IPS DF 6.9 (cell line): ENCODE data around the gene CLK2.
"Not testable (repeated sequence)": the region's sequence is repeated elsewhere in the genome, so short reads cannot be mapped to it uniquely, and the experiment has no call there.

Experiments used
- DNase-seq: peaks from one replicate; pipeline ENCODE4 v3.0.0-alpha.2; 2013; ENCODE audit warnings: low read depth, low spot score
- H3K27ac ChIP-seq: one replicate; pipeline ENCODE4 v1.5.1; 2013; ENCODE audit warnings: low read length, control low read depth
- H3K27me3 ChIP-seq: 2 replicates; pipeline ENCODE4 v1.6.1; 2013; ENCODE audit warnings: mild to moderate bottlenecking, low read length; ENCODE audit not compliant: control insufficient read depth, insufficient read depth
- H3K36me3 ChIP-seq: 2 replicates; pipeline ENCODE4 v1.6.1; 2013; ENCODE audit warnings: low read length; ENCODE audit not compliant: control insufficient read depth, insufficient read depth
- H3K4me1 ChIP-seq: 2 replicates; pipeline ENCODE4 v1.6.1; 2013; ENCODE audit warnings: low read length; ENCODE audit not compliant: control insufficient read depth, insufficient read depth
- H3K4me3 ChIP-seq: 2 replicates; pipeline ENCODE4 v1.5.1; 2013; ENCODE audit warnings: mild to moderate bottlenecking, low read length
- H3K9me3 ChIP-seq: 2 replicates; pipeline ENCODE4 v1.6.1; 2013; ENCODE audit warnings: low read length, inconsistent platforms; ENCODE audit not compliant: control insufficient read depth, insufficient read depth
- WGBS: extraction: QIAGEN DNeasy Blood & Tissue Kit; methylation state at CpG from one replicate; pipeline ENCODE4 v1.1.7; 2013; ENCODE audit warnings: mixed read lengths, missing lambda C conversion rate; ENCODE audit not compliant: insufficient read length, insufficient coverage; 5-methylcytosine and 5-hydroxymethylcytosine counted together

CLK2 gene

DNA sequence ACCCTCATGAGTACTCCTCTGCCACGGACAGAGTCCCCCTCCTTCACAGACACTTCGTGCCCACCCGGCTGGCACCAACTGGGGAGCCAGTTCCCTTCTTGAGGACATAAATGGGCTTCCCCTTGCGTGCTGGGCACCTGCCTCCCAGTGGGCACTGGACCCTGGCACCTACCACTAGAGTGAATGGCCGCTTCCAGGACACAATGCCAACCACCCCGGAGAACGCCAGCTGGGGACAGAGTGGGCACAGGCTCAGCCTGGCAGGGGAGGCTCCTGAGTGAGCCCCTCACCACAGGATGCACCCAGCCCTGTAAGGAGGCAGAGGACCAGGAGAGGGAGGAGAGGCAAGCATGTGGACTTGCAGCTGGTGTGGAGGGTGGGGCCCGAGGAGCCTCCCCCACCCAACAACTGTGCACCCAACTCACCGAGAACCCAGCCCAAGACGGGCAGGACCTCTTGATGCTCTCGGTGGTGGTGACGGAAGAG is 19.0 kb downstream of the CLK2 start:
- Histone ChIP-seq H3K36me3 (no peaks in the 10 kb centered on the region; the same call in 1 of the 2 replicates), H3K4me1 (peaks cover 7% of the 10 kb centered on the region), H3K27me3 (no peaks in the 10 kb centered on the region), H3K27ac (no peak overlapping the region), H3K4me3 (peak overlapping the region; percentile 65; the same call in 1 of the 2 replicates), H3K9me3 (no peaks in the 10 kb centered on the region)
- no CpG with 5 or more reads among the region's 12 CpGs for WGBS
- no peak for DNase-seq

DNA sequence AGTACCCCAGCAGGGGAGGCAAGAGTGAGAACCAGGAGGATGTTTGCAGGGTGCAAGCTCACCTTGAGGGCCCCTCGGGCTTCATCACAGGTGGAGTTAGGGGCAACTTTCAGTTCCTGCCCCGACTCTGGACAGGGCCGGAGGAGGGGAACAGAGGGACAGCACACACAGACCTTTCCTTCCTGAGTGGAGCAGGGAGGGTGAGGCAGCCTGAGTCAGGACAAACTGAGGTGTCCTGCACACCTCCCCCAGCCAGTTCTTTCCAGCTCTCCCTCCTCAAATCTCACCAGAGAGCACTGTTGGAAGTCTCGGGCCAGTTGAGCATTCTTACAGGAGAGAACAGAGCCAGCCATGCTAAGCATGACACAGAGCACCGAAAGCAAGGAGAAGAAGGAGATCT is 19.5 kb downstream of the CLK2 start:
- H3K4me1 ChIP-seq = peaks cover 7% of the 10 kb centered on the region
- no CpG with 5 or more reads among the region's 5 CpGs for WGBS
- H3K27ac ChIP-seq = no peak overlapping the region
- no peaks in the 10 kb centered on the region; the same call in 1 of the 2 replicates for H3K36me3 ChIP-seq
- no peak for DNase-seq
- no peak overlapping the region for H3K4me3 ChIP-seq
- H3K9me3 ChIP-seq = no peaks in the 10 kb centered on the region
- H3K27me3 ChIP-seq = no peaks in the 10 kb centered on the region

DNA sequence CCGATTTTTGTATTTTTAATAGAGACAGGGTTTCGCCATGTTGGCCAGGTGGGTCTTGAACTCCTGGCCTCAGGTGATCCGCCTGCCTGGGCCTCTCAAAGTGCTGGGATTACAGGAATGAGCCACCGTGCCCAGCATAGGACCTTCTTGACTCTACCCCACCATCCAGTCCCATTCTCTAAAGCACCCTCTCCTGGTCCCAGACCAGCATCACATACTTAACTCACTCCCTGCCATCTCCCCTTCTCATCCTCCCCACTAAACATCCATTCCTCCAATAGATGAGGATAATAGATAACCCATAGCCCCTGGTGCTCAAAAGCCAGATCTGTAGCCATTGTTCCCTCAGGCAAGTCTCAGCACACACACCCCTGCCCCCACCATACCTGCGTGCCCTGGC is 20.1 kb downstream of the CLK2 start:
- no peaks in the 10 kb centered on the region for H3K27me3 ChIP-seq
- no peak overlapping the region for H3K27ac ChIP-seq
- WGBS = no CpG with 5 or more reads among the region's 5 CpGs
- H3K4me1 ChIP-seq = peaks cover 7% of the 10 kb centered on the region
- no peak overlapping the region for H3K4me3 ChIP-seq
- no peak for DNase-seq
- H3K9me3 ChIP-seq = no peaks in the 10 kb centered on the region
- H3K36me3 ChIP-seq = no peaks in the 10 kb centered on the region; the same call in none of the 2 replicates

DNA sequence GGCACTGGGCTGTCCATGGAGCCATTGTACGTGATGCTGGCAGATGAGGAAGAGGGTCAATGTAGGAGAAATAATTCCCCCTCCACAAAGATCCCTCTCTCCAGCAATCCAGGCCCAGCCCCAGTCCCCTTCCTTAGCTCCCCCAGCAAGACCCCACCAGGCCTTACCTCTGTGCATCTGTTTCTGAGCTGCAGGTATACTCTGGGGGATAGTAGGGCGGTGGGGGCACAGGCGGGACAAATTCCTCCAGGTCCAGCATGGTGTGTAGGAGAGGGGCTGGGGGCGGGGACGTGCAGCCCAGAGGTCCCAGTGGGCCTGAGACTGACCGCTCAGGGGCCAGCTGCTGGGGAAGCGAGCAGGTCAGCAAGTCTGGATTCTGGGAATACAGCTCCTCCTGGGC is 21.7 kb downstream of the CLK2 start:
- Histone ChIP-seq H3K36me3 (peaks cover 4% of the 10 kb centered on the region), H3K27ac (no peak overlapping the region), H3K4me3 (no peak overlapping the region), H3K9me3 (no peaks in the 10 kb centered on the region), H3K4me1 (peaks cover 7% of the 10 kb centered on the region), H3K27me3 (no peaks in the 10 kb centered on the region)
- no CpG with 5 or more reads among the region's 7 CpGs for WGBS
- DNase-seq = no peak

DNA sequence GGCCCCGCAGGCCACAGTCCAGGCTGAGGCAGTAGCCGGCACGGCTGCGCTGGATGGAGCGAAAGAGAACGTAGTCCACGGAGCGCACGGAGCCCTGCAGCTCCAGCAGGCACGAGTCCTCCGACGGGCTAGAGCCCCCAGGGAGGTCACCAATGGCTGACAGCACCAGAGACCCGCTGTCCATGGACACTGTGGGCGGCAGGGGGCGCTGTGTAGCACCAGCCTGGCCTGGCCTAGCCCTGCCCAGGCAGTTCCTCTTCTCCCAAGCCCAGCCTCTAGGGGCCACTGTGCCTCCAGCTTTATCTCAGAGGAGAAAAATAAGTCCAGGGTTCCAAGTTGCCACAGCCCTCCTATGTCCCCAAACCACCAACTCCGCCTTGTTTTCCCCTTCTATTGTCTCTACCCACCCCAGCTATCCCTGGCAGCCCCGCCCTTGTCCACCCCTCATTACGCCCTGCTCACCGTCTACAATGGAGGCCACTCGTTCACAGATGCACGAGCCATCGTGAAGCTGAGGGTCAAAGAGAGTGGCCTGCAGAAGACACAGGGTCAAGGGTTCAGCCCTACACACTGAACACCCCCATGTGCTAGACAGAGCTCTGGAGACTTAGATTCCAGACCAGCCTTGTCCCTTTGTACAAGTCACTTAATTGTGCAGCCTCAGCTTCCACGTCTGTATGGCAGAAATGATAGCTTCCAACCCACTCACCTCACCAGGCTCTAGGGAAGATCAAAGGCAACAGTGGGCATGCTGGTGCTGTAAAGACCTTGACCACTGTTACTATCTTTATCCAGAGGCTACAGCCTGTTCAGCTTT is 22.5 kb downstream of the CLK2 start:
- WGBS = no CpG with 5 or more reads among the region's 23 CpGs
- Histone ChIP-seq H3K27me3 (no peaks in the 10 kb centered on the region), H3K27ac (no peak overlapping the region), H3K9me3 (no peaks in the 10 kb centered on the region), H3K4me1 (peaks cover 7% of the 10 kb centered on the region), H3K36me3 (peaks cover 4% of the 10 kb centered on the region), H3K4me3 (peak overlapping the region; percentile 29; the same call in 1 of the 2 replicates)
- DNase-seq = no peak

DNA sequence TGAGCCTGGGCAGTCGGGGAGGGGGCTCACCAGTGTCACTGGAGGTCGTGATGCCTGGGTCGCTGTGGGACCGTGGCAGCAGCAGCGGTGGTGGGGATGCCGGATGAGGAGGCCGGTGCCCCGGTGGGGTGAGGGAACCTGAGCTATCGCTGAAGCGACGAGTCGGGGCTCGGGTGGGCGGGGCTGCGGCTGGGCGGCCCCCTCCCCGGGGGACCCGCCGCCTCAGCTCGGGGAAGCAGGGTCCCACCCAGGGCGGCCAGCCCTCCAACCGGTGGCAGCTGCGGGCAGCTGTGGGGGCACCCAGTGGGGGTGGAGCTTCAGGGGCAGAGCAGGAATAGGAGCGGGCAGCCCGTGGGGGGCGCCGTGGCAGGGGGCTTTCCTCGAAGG is 23.1 kb downstream of the CLK2 start:
- no peak for DNase-seq
- Histone ChIP-seq H3K9me3 (no peaks in the 10 kb centered on the region), H3K4me1 (peaks cover 7% of the 10 kb centered on the region), H3K27ac (no peak overlapping the region), H3K27me3 (no peaks in the 10 kb centered on the region), H3K4me3 (peak overlapping the region; percentile 29; the same call in 1 of the 2 replicates), H3K36me3 (peaks cover 4% of the 10 kb centered on the region)
- WGBS = no CpG with 5 or more reads among the region's 28 CpGs

DNA sequence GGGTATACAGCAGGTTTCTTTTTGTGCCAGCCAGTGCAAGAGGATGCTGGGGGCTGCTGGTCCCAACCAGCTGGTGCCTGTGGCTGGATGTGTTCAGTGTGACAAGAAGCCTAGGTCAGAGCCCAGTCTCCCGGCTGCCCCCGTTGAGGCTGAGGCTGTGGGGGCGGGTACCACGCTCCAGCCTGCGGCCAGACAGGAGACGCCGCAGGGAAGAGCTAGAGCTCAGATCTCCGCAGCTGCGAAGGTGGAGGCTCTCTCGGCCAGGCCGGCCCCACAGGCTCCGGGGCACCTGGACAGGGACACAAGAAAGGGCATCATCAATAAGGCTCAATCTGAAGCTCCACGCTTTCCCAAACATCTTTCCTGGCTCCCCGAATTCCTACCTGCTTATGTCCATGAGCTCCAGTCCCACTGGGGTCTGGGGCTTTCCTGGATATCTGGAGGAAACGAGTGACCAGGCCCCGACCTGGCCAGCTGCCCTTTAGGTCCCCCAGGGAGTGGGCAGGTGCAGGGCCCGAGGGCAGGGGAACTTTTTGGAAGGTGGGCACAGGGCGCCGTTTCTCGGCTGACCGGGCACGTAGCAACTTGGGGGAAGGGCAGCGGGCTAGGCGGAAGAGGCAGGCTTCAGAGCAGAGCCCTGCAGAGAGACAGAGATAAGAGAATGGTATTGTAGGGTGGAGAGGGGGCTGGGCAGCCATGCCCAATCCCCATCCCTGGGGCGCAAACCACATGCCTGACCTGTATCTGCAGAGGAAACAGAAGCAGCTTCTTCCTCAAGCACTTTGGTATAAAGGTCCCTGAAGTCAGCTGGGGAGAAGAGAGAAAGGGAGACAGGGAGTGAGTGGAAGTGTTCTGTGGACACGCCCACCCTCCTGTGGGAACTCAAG is 25.4 kb downstream of the CLK2 start:
- Histone ChIP-seq H3K27ac (no peak overlapping the region), H3K9me3 (no peaks in the 10 kb centered on the region), H3K27me3 (no peaks in the 10 kb centered on the region), H3K36me3 (peaks cover 4% of the 10 kb centered on the region), H3K4me3 (no peak overlapping the region), H3K4me1 (peaks cover 4% of the 10 kb centered on the region; the same call in 1 of the 2 replicates)
- no CpG with 5 or more reads among the region's 26 CpGs for WGBS
- no peak for DNase-seq

DNA sequence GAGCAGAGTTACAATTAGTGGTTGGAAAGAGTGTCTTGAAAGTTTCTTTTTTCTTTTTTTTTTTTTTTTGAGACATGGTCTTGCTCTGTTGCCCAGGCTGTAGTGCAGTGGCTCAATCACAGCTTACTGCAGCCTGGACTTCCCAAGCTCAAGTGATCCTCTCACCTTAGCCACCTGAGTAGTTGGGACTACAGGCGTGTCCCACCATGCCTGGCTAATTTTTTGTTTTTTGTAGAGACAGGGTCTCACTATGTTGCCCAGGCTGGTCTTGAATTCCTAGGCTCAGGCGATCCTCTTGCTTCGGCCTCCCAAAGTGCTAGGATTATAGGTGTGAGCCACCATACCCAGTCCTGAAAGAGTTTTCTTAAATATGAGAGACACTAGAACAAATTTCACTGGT is 26.5 kb downstream of the CLK2 start:
- H3K9me3 ChIP-seq, DNase-seq, H3K27me3 ChIP-seq, H3K27ac ChIP-seq, H3K36me3 ChIP-seq, H3K4me3 ChIP-seq, H3K4me1 ChIP-seq: not testable (repeated sequence)
- WGBS = no CpG with 5 or more reads among the region's 3 CpGs

DNA sequence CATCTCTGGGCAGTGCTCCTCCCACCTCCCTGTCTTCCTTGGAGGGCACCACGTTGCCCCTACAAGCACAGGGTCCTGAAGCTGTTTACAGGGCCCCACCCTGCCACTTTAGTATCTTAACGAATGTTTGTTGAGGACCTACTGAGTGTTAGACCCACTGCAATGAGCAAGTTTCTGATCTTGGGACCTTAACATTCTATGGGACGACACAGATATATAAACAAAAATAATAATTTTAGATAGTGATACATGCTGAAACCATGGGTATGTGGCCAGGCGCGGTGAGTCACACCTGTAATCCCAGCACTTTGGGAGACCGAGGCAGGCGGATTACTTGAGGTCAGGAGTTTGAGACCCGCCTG is 28.2 kb downstream of the CLK2 start:
- H3K27ac ChIP-seq = no peak overlapping the region
- H3K36me3 ChIP-seq = peaks cover 4% of the 10 kb centered on the region
- DNase-seq = no peak
- H3K27me3 ChIP-seq = no peaks in the 10 kb centered on the region
- H3K9me3 ChIP-seq = no peaks in the 10 kb centered on the region
- peaks cover 6% of the 10 kb centered on the region; the same call in 1 of the 2 replicates for H3K4me1 ChIP-seq
- peak overlapping the region; percentile 37; the same call in 1 of the 2 replicates for H3K4me3 ChIP-seq
- no CpG with 5 or more reads among the region's 8 CpGs for WGBS

DNA sequence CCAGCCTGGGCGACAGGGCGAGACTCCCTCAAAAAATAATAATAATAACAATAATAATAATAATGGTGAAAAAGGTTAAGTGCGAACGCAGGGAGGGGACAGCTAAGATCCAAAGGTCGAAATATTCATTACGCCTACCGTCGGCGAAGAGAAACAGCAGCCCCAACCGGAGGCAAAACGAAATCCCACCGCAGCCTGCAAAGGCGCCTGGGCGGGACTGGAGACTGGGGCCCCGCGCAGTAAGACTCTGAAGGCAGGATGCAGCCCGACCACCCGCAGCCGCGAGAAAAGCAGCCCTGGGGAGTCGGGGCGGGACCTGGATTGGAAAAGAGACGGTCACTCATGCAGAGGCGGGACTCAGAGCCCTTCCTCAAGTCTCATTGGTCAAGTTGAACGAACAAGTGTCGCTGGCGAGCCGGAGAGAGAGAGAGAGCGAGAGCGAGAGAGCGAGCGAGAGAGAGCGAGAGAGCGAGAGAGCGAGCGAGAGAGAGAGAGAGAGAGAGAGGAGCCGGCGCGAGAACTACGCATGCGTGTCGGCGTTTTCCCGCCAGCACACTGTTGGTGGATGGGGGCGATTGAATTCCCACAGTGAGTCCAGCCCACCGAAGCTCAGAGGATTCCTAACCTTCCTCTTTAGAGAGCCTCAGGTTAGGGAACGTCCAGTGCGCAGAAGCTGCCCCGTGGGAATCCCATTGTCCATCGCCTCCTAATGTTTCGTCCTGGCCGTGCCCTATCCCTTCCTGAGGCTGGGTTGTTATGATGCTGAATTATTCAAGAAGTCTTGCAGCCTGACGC is 28.7 kb downstream of the CLK2 start:
- H3K4me1 ChIP-seq = peaks cover 5% of the 10 kb centered on the region; the same call in 1 of the 2 replicates
- WGBS = no CpG with 5 or more reads among the region's 53 CpGs
- no peaks in the 10 kb centered on the region for H3K27me3 ChIP-seq
- no peaks in the 10 kb centered on the region for H3K9me3 ChIP-seq
- H3K27ac ChIP-seq = no peak overlapping the region
- H3K4me3 ChIP-seq = peak overlapping the region; percentile 48; the same call in 1 of the 2 replicates
- peaks cover 4% of the 10 kb centered on the region for H3K36me3 ChIP-seq
- peak; percentile 83 for DNase-seq
